ENCODE data around the gene EMILIN3. TPM values are rescaled to one million over a fixed set of nuclear protein-coding genes. Genes with fewer than 3 reads are reported as not detected.

EMILIN3 gene
- total and polyA plus RNA-seq, 2 of the 4 experiments (the other 2 are of a cell fraction), result under 0.01 to 0.07 TPM

DNA sequence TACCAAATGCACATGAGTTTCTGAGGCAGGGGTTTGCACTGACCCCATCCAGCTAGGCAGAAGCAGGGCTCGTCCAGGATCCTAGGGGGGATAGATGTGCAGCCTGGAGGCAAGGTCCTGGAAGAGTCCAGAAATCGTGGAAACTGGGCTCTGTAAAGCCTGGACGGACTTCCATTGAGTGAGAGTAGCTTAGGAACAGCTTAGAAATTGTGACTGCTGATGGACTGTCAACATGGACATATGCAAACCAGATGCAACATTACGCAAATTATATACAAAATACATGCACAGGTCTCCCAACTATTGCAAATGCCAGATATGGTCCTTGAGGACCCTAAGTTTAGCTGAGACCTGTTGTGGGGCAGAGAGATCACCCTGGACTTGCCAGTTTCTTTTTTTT lies 4.8 kb upstream of the EMILIN3 start (continued):
- TF ChIP-seq, protein P1, sequence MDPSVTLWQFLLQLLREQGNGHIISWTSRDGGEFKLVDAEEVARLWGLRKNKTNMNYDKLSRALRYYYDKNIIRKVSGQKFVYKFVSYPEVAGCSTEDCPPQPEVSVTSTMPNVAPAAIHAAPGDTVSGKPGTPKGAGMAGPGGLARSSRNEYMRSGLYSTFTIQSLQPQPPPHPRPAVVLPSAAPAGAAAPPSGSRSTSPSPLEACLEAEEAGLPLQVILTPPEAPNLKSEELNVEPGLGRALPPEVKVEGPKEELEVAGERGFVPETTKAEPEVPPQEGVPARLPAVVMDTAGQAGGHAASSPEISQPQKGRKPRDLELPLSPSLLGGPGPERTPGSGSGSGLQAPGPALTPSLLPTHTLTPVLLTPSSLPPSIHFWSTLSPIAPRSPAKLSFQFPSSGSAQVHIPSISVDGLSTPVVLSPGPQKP (IDR thresholded peaks at IDR 0.05; ENCODE audit: borderline replicate concordance, low read depth, low read length), result no peak
- no peak for TF ChIP-seq RCOR1 (IDR thresholded peaks at IDR 0.05; ENCODE audit: insufficient replicate concordance, low read length)

DNA sequence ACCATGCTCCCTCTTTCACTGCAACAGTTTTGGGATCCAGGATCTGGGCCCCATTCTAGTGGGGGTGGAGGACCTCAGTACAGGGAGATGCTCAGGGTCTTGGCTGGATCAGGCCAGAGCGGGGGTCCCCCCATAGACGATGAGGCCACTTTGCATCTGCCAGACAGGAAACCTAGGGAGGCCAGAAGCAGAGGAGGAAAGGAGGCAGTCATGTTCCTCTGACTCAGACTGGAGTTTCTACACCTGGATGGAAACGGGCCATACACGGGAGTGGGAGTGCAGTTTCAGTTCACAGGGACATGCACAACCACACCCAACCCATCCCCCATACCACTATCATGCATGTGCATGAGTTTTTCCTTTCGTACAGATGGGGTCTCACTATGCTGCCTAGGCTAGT lies 3.6 kb upstream of the EMILIN3 start:
- intact Hi-C loops (cut with micrococcal nuclease), result no loop called here
- no peak overlapping the region for H3K56ac ChIP-seq (ENCODE audit: extremely low read depth, insufficient read depth, low read length)
- no peak overlapping the region for H4K5ac ChIP-seq (ENCODE audit: low read depth, low read length)
- H2BK20ac ChIP-seq (ENCODE audit: low read depth, low read length), result no peak overlapping the region
- no peak overlapping the region for H3K9ac ChIP-seq (ENCODE audit: low read depth, low read length)
- dilution Hi-C loops (cut with HindIII; ENCODE audit: low sequenced_read_pairs, unreplicated experiment), result no loop called here
- H2AK9ac ChIP-seq (replicated peaks; ENCODE audit: low read depth, low read length, poor library complexity), result no peak overlapping the region
- no peak overlapping the region for H2BK5ac ChIP-seq (ENCODE audit: low read depth, low read length, poor library complexity, severe bottlenecking)
- no peak overlapping the region for H2BK15ac ChIP-seq (ENCODE audit: low read depth, low read length)
- no peak overlapping the region for H3K4me3 ChIP-seq (ENCODE audit: insufficient read depth, low read depth, low read length)
- H3K18ac ChIP-seq (ENCODE audit: low read depth, low read length), result no peak overlapping the region
- no peak overlapping the region for H4K8ac ChIP-seq (ENCODE audit: low read depth in 2 of 2, low read length in 2 of 2)
- H2AFZ ChIP-seq (replicated peaks; ENCODE audit: low read length, poor library complexity), result no peak overlapping the region
- DNase-seq (no peak), ATAC-seq (ENCODE audit: low read depth) (no peak)
- H3K4ac ChIP-seq (ENCODE audit: low read depth, low read length), result no peak overlapping the region
- BruUV-seq (replicated peaks), result no TSS peak
- WGBS, 2 experiments (ENCODE audit: extremely low coverage in 2 of 2, insufficient read length in 1 of 2), result 33% methylated on average over 1 of the region's 5 CpGs; no CpG with 5 or more reads in 1 of the 2 experiments
- no peak overlapping the region for H3K14ac ChIP-seq (replicated peaks; ENCODE audit: low read depth, low read length)
- ChIA-PET POLR2A (ENCODE audit: unreplicated experiment) (no interaction called here), CTCF (no interaction called here)
- H3K4me1 ChIP-seq (ENCODE audit: control insufficient read depth, insufficient read depth, low read length), result no peaks in the 10 kb centered on the region
- in situ Hi-C loops (cut with MboI; ENCODE audit: low sequenced_read_pairs), result no loop called here
- peaks cover 4% of the 10 kb centered on the region; the same call in 1 of the 2 replicates for H4K20me1 ChIP-seq (ENCODE audit: insufficient read depth, low read length)
- H3K36me3 ChIP-seq (ENCODE audit: control insufficient read depth, insufficient read depth, low read length), result no peaks in the 10 kb centered on the region
- no peaks in the 10 kb centered on the region for H3K9me1 ChIP-seq (ENCODE audit: insufficient read depth, low read length)
- H4K91ac ChIP-seq (ENCODE audit: insufficient read depth, low read depth, low read length), result no peak overlapping the region
- peaks cover 71% of the 10 kb centered on the region for H3K27me3 ChIP-seq (ENCODE audit: control insufficient read depth, insufficient read depth, low read length)
- no peaks in the 10 kb centered on the region for H3K79me1 ChIP-seq (ENCODE audit: low read depth in 1 of 2, low read length in 2 of 2)
- no peak overlapping the region for H2BK120ac ChIP-seq (ENCODE audit: low read depth, low read length)
- no peak overlapping the region for H3K23ac ChIP-seq (ENCODE audit: low read depth, low read length)
- TF ChIP-seq SMC3 (IDR thresholded peaks at IDR 0.05; ENCODE audit: low read depth, low read length) (no peak), NFE2L2 (IDR thresholded peaks at IDR 0.05; ENCODE audit: low read depth, low read length) (no peak), CHD1 (IDR thresholded peaks at IDR 0.05; ENCODE audit: low read depth, low read length) (no peak), FOS (IDR thresholded peaks at IDR 0.05; ENCODE audit: low read depth, low read length) (no peak), POLR2A (IDR thresholded peaks at IDR 0.05; ENCODE audit: low read depth, low read length) (no peak), RAD21 (IDR thresholded peaks at IDR 0.05; ENCODE audit: low read length) (no peak), RCOR1 (IDR thresholded peaks at IDR 0.05; ENCODE audit: insufficient replicate concordance, low read length) (no peak), MAZ (IDR thresholded peaks at IDR 0.05; ENCODE audit: borderline replicate concordance, low read depth, low read length) (no peak), RFX5 (IDR thresholded peaks at IDR 0.05; ENCODE audit: low read depth, low read length) (no peak), CEBPB (IDR thresholded peaks at IDR 0.05; ENCODE audit: low read depth, low read length) (no peak)
- TF ChIP-seq, protein P2, sequence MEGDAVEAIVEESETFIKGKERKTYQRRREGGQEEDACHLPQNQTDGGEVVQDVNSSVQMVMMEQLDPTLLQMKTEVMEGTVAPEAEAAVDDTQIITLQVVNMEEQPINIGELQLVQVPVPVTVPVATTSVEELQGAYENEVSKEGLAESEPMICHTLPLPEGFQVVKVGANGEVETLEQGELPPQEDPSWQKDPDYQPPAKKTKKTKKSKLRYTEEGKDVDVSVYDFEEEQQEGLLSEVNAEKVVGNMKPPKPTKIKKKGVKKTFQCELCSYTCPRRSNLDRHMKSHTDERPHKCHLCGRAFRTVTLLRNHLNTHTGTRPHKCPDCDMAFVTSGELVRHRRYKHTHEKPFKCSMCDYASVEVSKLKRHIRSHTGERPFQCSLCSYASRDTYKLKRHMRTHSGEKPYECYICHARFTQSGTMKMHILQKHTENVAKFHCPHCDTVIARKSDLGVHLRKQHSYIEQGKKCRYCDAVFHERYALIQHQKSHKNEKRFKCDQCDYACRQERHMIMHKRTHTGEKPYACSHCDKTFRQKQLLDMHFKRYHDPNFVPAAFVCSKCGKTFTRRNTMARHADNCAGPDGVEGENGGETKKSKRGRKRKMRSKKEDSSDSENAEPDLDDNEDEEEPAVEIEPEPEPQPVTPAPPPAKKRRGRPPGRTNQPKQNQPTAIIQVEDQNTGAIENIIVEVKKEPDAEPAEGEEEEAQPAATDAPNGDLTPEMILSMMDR (conservative IDR thresholded peaks at IDR 0.05; ENCODE audit: low read depth, low read length), result no peak
- TF ChIP-seq, protein P1 (IDR thresholded peaks at IDR 0.05; ENCODE audit: borderline replicate concordance, low read depth, low read length), result no peak
- peaks cover 4% of the 10 kb centered on the region; the same call in 1 of the 2 replicates for H3K9me3 ChIP-seq (ENCODE audit: control insufficient read depth, insufficient read depth, low read length)
- no peak overlapping the region for H3K4me2 ChIP-seq (ENCODE audit: low read depth, low read length)
- no peak overlapping the region for H2AK5ac ChIP-seq (ENCODE audit: low read depth, low read length)
- H3K27ac ChIP-seq (ENCODE audit: insufficient read depth, low read length), result no peak overlapping the region

All from IMR-90 (cell line).